Caki2 (cell line): ENCODE results near the gene ZNF385D. TPM values are rescaled to one million over a fixed set of nuclear protein-coding genes. Genes with fewer than 3 reads are reported as not detected.
A peak's percentile ranks its signal among the peaks of the same experiment; 100 is the strongest.

Experiments used
- DNase-seq: peaks from one replicate; pipeline ENCODE4 v3.0.0-alpha.2; 2015; ENCODE audit warnings: low read depth
- in situ Hi-C: cut with HindIII; loops from 2 replicates; pipeline ENCODE4 v1.10.0; 2016; ENCODE audit warnings: low sequenced_read_pairs, low pct_unique_long_range_greater_than_20kb, mixed read lengths
- total RNA-seq: library from RNA; depleted of rRNA; stranded (reverse); fragments of >200 nt; shearing (Covaris generic); gene quantifications from 2 replicates; pipeline ENCODE4 v1.2.3, GENCODE V29; 2014; ENCODE audit warnings: low replicate concordance

Gene ZNF385D
- total RNA-seq, 1 experiment from 2014 or later, result 2.1 TPM

GRCh38 chr3:21752749-21753347 lies 1.8 kb upstream of the ZNF385D start:
- DNase-seq, result peak; percentile 43
- in situ Hi-C loops, result no loop called here

GRCh38 chr3:21751886-21752285 lies 876 bp upstream of the ZNF385D start:
- in situ Hi-C loops, result no loop called here

DNA sequence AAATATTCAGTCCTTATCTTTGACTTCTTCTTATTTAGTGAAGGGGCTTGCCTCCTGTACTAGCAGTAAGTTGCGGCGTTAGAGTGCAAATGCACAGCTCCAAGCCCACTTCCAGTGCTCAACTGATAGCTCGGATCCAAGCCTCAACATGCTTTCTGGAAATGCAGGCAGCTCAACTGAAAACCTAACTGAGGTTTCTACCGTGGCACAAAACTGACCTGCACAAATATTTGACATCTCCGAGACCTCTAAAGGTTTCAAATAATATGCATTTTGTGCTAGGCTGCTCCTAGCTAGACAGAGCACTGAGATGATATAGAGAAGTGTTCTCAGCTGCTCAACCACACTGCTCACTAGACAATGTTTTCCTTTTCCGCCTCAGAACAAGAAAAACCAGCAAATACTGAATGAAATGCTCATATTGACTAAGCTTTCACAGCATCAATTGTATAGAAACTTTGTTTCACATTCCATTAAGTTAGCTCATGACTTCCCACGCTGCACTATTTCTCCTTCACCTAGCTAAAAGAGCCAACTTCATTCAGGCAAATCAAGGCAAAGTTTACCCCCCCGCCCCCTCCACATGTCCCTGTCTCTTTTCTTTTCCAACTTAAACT lies 822 bp downstream of the ZNF385D start:
- DNase-seq, result peak; percentile 49
- in situ Hi-C loops, result no loop called here

More at GRCh38 chr3:21751886-21752285, 876 bp upstream of the ZNF385D start:
- no peak for DNase-seq

DNA sequence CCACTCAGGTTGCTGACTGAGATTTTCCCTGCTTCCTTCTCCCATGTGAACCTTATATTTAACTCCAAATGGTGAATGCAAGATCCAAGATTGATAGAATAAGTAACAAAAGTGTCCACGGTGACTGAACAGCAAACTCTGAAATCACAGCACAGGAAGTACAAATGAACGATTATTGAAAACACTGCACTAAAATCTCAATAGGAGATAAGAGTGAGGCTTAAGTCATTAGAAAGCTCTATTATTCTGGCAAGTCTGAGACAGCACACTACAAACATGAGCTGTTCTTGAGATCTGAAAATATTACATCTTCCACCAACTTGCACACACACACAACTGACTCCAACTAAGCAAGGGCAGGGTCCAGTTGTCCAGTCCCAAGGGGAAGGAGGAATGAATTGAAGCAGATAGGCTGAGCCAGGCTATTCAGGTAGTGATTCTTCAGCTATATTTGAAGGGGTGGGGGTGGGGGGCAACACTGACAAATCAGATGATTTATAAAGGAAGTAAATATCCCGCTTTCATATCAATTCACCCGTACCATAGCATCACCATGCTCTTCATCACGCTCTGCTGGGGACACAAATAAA lies 2.9 kb downstream of the ZNF385D start:
- DNase-seq, result peak; percentile 68
- in situ Hi-C loops, result no loop called here

DNA sequence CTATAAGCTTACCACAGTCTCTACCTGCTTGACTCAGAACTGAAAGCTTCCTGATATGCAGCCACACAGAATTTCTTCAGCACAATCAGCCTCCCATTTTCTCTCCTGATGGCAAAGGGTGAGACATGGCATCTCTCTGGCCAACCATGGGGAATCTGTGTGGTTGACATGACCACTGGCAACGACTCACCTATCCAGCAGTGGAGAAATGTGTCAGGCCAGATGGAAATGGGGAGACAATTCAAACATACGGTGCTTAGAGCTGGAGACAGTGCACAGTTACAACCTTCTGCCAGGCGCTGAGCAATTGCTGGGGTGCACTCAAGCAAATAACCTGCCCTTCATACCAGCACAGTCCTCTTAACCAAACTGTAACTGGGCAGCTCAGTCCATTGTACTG lies 3.6 kb downstream of the ZNF385D start:
- DNase-seq, result peak; percentile 82
- in situ Hi-C loops, result no loop called here

DNA sequence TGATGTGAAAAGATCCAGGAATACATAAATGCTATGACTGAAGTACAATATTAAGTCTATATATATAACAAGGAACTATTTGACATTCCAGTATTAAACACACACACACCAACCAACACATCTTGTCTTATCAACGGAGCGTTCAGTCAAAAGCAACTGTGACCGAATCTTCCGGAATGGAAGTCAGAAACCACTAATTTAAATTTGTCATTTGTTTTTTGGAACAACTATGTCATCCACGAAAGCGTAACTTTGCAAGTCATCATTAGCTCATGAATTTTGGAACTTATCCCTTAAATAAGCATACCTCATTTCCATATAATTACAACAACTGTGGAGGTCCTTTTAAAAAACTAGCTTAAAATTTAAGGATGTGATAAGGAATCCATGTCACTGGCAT lies 5.0 kb downstream of the ZNF385D start:
- in situ Hi-C loops, result no loop called here
- peak; percentile 55 for DNase-seq

- DNase-seq, result no peak
- in situ Hi-C loops, result no loop called here
Observed at GRCh38 chr3:21744793-21745192, 6.2 kb downstream of the ZNF385D start.

GRCh38 chr3:21738935-21739702 lies 11.9 kb downstream of the ZNF385D start:
- no peak for DNase-seq
- in situ Hi-C loops, result no loop called here

GRCh38 chr3:21738283-21738682 lies 12.7 kb downstream of the ZNF385D start:
- DNase-seq, result no peak
- in situ Hi-C loops, result no loop called here

- no peak for DNase-seq
- in situ Hi-C loops, result no loop called here
Observed at GRCh38 chr3:21734746-21735145, 16.3 kb downstream of the ZNF385D start.

DNA sequence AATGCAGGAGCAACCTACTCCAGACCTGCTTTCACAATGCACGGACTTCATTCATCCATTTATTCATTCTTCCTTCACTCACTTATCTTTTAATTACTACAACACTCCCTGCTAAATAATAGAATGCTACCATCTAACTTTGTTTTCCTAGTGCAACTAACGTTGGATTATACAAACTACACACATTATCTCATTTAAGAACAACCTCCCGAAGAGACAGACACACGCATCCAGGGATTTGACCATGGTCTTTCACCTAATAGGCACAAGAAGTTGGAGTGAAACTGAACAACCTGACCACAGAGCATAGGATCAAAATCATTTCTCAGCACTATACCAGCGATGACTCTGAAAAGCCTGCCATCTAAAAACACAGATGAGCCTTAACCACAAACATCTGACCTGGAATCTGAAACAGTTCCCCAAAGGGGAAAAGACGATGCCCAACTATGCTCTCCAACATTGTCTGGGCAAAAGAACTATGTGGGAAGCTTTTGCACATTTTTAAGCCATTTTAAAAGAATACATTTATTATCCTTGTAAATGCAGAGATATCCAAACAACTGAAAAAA lies 21.0 kb downstream of the ZNF385D start:
- in situ Hi-C loops, result no loop called here
- DNase-seq, result no peak

- in situ Hi-C loops, result no loop called here
- DNase-seq, result no peak
Observed at GRCh38 chr3:21729331-21729730, 21.7 kb downstream of the ZNF385D start.

DNA sequence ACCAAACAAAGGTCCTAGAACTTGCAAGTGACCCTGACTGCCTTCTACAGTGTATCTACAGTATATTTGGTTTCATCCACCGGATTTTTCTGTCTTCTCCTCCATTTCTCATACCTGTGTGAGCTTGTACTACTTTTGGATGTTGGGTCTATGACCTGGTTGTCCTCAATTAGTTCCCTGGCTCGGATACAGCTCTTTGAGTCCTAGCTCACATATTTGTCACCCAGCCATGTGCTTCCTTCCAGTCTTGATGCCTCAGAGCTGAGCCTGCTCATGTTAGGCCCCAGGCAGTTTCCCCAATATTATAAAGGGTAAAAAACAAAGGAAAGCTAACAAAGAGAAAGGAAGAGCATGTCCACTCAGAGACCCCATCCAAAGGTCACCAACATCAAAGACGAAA lies 28.2 kb downstream of the ZNF385D start:
- no peak for DNase-seq
- in situ Hi-C loops, result no loop called here

DNA sequence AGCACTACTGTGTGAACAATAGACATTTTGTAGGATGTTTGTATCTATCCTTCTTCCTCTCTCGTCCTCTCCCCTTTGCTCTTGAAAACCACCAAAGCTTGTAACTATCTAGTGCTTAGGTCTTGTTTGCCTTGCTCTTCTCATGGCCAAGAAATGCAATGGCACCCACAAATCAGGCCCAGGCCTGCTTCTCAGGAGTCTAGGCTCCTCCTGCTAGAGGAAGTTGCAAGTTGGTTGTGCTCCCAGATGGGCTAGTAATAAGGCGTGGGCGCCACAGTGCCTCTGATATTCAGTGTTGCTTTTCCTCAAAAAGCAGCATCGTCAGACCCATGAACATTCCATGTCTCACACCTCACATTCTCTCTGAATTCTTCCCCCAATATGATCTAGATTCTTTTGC lies 28.7 kb downstream of the ZNF385D start:
- in situ Hi-C loops, result no loop called here

GRCh38 chr3:21718943-21719591 lies 31.9 kb downstream of the ZNF385D start:
- in situ Hi-C loops, result no loop called here
- peak; percentile 81 for DNase-seq

More for the DNA sequence above, 28.7 kb downstream of the ZNF385D start:
- no peak for DNase-seq

- in situ Hi-C loops, result no loop called here
- peak; percentile 76 for DNase-seq
Observed at GRCh38 chr3:21718161-21718765, 32.7 kb downstream of the ZNF385D start.

DNA sequence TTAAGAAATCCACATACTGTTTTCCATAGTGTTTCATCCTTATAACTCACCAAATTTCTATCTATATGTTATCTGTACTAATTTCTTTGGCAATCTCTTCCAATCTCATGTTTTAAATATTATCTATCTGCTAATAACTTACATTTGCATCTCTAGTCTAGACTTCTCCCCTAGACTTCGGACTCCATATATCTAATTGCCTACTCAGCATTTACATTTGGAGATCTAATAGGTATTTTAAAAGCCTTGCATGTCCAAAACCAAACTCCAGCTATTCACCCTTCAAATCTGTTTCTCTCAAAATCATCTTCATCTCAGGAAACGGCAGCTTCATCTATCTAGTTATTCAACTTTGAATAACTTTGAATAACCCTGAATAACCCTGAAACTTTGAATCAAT lies 35.3 kb downstream of the ZNF385D start:
- in situ Hi-C loops, result no loop called here

GRCh38 chr3:21705769-21706168 lies 45.2 kb downstream of the ZNF385D start:
- DNase-seq, result peak; percentile 75
- in situ Hi-C loops, result no loop called here

More for the DNA sequence above, 35.3 kb downstream of the ZNF385D start:
- no peak for DNase-seq
